HG03469 (cell line): ENCODE measurements around the gene CDH22.

Source experiments
- ATAC-seq: cut with Tn5 transposase; IDR thresholded peaks from one replicate; pipeline ENCODE4 v1.9.1; 2021; ENCODE audit warnings: mild to moderate bottlenecking, moderate library complexity, moderate number of reproducible peaks; ENCODE audit not compliant: unreplicated experiment

The CDH22 gene

DNA sequence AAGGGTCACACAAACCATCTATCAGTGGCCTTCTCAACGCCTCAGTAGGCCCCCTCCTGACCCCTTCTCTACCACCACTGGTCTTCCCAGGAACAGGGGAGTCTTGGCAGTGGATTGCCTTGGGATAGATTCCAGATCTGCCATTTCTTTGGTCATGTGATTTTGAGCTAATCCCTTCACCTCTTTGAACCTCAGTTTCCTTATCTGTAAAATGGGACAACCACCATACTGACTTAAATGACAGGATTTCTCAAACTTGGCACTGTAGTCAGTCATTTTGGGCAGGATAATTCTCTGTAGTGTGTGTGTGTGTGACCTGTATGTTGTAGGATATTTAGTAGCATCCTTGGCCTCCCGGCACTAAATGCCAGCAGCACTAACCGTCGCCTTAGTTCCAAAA lies 89.1 kb downstream of the CDH22 start:
- no peak for ATAC-seq

DNA sequence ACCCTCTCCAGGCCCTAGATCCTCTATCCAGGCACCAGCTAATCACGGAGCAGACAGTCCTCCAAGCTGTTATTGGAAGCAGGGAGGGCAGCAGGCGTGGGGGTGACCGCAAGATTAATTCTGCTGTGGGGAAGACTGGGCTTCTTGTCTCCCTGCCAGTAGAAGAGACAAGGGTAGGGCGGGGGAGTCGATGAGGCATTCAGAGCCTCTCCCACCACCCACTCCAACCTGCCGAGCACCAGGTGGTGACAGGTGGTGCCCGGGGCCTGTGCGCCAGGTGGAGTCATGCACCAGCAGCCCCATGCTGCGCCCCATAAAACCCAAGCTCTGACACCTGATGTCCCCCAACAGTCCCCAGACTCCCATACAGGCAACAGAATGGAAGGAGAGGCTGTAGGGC lies 89.6 kb downstream of the CDH22 start:
- no peak for ATAC-seq

DNA sequence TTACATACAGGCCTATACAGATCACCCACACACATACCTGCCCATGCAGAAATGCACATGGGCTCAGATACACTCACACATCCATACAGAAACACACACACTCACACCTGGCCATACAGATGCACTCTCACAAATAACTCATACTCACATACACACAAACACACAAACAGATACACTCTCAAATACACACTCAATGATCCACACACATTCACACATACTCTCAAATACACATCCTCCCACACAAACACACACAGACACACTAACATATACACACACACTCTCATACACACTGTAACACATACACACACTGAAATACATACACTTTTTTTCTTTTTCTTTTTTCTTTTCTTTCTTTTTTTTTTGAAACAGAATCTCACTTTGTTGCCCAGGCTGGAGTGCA lies 90.7 kb downstream of the CDH22 start:
- no peak for ATAC-seq

DNA sequence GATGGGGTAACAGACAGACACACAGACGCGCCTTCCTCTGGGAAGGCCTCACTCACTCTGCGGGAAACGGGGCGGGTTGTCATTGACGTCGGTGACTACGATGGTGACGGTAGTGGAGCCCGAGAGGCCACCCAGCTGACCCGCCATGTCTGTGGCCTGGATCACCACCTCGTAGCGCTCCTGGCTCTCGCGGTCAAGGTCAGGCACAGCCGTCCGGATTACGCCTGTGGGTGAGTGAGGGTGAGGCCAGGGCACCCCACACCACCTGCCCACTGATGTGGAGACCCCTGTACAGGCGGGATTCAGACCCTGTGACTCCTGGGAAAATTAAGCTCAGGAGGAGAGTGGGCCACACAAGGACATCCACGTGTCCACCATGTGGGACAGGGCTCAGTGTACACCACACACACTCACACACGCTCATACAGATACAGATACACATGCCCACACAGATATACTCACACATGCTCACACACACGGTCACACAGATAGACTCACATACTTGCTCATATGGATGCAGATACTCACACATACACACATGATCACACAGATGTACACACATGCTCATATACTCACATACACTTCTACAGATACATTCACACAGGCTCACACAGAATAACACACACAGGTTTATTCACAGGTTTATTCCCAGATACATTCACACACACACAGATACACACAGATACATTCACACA lies 91.4 kb downstream of the CDH22 start:
- no peak for ATAC-seq

DNA sequence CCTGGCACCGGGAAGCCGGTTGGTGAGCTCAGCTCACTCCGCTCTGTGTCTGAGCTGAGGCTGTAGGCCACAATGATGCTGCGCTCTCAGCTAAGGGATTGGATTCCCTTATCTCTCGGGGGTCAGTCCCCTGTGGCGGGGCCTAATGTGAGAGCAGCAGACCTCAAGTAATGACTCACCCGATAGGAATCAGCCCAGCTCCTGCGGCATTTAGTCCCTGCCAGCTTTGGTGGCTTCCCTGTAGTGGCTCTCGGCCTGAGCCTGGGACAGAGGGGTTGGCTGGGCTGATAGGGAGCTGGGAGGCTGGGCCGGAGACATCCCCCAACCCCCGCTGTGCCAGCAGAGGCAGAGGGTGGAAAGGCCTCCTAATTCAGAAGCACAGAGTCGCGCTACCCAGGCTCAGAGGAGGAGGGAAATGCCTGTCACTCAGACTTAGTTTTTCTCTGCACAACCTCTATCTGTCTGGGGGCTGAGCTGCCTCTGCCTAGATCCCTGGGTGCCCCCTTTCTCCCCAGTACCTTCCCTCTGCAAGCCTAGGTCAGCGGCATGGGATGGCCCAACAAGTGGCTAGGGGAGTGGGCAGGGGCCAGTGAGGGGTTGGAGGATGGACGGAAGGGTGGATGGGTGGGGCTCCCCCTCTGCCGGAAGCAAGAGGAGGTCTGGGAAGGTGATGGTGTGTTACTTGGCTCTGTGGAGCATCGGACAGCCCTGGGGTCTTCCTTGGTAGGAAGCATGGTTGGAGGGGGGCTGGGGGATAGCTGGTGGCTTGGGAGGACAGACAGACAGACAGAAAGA lies 92.2 kb downstream of the CDH22 start:
- ATAC-seq = no peak

DNA sequence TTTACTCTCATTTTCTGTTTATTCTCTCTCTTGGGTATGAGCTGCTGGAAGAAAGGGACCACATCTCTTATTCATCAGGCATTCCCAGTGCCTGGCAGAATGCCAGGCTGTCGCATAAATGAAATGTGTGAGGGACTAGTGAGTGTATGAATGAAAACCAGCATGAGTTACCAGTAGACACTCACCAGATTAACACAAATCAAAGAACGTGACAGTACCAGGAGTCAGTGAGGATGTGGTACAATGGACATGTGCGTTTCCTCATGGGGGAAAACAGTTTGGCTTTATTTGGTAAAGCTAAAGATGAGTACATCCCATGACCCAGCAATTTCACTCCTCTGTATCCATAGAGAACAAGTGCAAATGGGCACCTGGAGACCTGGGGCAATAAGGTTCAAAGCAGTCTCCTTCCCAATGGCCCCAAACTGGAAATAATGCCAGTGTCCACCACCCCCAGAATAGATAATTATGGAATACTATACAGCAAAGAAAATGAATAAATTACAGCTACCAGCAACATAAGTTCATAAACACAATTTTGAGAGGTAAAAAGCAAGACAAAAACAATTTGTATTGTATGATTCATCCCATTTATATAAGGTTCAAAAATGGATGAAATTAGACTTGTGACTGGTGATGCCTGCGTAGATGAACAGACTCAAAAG lies 93.3 kb downstream of the CDH22 start:
- ATAC-seq = no peak

DNA sequence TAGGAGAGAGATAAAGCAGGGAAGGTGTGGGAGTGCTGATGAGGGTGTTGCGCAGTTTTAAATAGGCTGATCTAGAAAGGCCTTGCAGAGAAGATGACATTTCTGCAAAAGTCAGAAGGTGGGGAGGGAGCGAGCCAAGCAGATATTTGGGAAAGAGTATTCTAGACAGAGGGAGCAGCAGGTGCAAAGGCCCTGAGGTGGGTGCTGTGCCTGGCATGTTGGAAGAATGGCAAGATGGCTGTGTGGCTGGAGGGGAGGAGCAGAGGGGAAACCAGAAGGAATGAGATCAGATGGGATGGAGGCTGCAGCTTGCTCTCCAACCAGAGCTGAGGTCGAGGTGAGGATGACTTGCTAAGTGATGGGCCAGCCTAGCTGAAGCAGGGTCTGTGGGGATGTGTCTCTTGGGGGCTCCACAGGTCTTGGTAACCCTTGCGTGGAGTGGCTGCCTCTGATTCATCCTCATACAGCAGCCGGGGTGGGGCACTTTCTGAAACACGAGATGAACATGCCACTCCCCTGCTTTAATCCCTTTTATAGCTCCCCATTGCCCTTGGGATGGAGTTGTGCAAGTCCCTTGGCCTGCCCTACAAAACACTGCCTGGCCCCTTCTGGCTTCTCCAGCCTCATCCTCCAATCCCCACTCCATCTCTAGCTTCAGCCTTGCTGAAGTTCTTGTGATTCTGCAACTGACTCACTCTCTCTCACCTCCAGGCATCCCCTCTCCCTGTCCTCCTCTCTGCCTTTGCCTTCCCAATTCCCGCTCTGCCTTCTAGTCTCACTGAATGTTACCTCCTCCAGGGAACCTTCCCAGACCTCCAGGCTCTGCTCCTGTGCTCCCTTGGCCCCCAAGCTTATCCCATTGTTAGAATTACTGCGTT lies 94.1 kb downstream of the CDH22 start:
- no peak for ATAC-seq

DNA sequence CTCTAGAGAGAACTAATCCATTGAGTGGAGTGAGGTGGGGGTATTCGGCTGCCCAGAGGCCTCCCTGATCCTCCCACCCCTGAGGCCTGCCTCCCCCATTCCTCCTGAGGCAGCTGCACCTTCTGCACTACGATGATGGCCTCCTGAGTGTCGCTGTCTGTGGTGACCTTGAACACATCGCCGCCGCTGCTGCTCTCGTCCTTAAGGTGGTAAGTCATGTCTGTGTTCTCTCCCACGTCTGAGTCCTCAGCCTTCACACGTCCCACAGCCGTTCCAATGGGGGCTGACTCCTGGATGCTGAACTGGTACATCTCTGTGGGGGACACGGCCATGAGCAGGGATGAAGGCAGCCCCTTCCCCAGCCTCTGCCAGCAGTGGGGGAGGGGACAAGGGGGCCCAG lies 95.4 kb downstream of the CDH22 start:
- ATAC-seq = no peak

DNA sequence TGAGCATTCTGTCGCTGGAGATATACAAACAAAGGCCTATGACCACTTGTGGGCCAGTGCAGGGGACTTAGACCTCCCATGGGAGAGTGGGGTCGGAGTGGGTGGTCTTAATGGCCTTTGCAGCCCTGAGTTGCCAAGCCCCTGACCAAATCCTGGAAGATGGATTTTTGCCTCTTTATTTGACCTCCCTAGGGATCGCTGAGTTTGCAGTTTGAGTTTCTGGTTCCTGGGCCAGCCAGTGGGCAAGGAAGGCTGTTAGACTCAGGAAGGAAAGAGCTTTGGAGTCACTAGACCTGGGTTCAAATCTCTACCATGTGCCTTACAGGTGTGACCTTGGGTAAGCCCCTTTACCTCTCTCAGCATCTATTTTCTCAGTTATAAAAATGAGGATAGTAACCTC lies 96.0 kb downstream of the CDH22 start:
- no peak for ATAC-seq

DNA sequence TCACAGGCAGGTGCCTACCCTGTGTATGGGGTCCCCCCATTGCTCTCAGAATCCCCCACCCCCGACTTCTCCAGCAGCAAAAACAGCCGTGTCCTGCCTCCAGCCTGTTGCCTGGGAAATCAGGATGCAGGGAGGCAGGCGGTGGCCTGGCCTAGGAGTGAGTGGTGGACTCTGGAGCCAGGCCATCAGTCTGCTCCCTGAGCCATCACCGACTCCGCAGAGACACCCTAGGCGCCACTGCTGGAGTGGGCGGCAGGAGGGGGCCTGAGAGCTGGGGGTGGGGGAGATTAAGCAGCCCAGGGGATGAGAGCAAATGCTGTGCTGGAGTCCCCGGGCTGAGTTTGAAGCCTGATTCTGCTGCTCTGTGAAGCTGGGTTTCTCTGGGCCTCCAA lies 97.0 kb downstream of the CDH22 start:
- ATAC-seq = no peak

DNA sequence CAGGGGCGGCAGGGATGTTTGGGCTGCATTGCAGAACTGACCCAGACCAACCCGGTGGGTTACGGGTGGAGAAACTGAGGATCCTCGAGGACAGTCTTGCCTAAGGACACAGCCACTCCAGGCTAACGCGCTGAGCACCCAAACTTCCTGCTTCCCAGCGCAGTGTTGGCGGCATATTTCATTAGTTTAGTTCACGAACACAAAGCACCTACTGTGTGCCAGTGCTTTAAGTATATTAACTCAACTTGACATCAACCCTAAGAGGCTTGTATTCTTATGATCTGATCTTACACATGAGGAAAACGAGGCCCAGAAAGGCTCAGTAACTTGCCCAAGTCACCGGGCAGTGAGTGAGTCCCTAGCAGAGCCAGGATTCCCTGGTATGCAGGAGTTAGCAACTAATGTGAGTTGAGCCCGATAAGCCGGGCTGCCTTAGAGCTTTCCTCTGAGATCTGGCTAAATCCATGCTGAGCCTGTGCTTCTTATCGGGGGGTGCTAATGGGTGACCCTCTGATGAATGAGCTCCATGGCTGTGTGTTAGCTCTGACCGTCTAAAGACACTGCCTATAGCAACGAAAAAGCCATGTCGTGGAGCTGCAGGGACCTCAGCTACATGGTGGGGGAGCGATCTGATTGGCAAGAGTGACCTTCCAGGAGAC lies 97.5 kb downstream of the CDH22 start:
- no peak for ATAC-seq

DNA sequence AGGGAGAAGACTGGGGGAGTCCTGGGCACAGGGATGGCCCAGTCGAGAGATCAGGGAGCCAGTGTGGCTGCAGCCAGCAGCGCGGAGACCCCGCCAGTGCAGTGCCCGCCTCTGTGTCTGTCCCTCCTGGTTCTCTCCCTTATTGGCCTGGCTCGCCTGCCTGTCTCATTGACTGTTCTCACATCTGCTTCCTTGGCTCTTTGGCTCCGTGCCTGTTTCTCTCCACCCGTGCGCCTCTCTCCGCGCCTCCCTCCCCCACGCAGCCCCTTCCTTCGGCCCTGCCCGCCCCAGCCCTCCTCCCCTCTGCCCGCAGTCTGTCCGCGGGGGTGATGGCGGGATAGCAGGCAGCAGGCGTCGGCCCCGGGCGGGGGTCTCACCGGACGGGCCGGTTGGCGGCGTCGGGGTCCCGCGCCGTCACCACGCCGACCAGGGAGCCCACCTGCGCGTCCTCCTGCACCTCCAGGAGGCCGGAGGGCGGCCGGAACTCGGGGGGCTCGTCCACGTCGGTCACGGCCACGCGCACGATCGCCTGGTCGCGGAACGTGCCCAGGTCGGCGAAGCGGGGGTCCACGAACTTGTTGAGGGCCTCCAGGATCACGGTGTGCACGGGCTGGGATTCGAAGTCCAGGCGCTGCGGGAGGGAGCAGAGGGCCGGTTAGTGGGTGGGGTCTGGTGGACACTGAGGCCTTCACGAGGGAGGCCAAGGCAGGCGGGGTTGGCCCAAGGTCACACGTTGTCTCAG lies 98.2 kb downstream of the CDH22 start:
- ATAC-seq = no peak

DNA sequence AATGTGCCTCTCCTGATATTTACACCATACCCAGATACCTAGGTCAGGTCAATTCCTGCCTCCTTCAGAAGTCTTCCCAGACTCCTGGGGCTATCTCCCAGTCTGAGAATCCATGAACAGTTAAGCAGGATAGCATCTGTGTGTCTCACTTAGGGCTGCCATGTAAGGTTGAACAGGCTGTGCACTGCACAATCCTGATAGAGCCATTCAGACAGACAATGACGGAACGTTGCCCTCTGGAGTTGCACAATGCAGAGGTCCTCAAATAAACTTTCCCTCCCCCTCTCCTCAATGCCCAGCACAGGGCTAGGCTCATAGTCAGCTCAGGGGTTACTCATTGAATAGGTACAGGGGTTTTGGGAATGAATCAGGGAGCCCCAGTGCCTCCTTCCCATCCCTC lies 100.5 kb downstream of the CDH22 start:
- ATAC-seq = no peak

DNA sequence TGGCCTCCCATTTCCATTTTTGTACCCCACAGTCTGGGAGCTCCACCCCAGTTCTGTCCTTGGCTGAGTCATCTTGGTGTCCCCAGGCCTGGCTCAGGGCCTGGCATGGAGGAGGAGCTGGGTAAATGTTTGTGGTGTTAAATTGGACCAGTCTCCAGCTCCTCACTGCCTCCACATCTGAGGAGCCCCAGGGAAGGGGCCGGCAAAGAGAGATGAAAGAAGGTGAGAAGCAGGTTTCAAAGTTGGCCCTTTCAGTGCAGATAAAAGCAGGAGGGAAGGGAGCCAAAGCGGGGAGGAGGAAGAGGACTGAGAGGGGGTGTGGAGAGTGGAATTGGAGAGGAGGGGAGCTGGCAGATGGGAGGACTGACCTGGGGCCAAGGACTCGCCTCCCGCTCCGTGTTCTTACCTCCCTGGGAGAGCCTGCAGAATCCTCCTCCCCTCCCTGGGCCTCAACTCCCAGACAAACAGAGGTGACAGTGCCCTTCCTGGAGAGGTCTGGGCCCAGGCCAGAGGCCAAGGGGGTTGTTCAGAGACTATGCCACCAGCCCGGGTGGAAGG lies 101.2 kb downstream of the CDH22 start:
- ATAC-seq = no peak

DNA sequence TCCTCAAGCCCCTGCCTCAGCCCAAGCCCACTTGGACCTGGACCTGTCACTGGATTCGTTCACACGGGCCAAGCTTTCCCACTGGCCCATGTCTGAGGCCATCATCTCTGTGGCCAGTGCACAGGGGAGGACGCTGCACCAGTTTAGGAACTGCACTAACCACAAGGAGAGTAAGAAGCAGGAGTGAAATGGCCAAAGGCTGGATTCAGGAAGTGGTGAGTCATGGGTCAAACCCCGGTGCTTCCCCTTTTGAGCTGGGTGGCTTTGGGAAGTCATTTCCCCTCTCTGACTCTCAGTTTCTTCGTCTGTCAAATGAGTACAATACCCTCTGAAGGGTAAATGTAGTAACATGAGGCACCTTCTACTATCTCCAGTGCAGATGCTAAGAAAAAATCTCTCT lies 102.3 kb downstream of the CDH22 start:
- no peak for ATAC-seq

DNA sequence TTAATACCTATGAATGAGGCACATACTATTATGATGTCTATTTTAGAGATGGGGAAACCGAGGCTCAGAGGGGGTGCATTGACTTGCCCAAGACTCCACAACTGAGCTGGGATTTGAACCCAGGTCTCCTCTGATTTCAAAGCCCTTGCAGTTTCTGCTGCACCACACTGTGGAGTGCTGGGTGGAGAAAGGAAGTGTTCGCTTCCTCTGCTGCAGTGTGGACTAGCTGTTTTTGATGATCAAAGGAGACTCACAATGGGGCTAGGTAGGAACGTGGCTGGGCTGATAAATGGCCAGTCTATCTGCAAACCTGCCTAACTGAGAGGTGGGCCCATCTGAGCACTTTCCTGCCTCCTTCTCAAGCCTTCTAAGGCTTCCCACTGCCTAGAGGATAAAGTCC lies 102.9 kb downstream of the CDH22 start:
- ATAC-seq = no peak

DNA sequence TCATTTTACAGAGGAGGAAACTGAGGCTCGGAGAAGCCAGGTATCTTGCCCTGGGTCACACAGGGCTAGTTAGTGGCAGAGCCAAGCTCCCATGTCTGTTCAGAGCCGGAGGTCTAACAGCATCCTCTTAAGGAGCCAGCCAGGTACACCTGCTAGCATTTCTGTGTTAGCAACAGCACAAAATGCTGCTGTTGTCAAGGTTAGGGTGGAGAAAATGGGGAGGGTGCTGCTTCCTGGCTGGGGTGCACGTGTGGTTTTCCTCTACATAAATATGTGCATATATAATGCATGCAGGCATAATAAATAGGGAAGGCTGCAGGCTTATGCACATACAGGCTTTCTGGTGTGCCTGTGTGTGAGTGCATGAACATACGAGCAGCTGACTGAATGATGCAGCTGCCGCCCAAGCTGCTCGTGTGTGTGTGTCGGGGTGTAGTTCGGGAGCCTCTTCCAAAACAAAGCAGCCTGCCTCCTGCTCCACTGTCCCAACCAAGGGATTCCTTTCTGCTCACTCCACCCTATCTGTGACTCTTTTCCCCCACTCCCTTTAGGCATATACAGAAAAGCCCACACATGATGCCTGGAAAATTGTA lies 103.6 kb downstream of the CDH22 start:
- no peak for ATAC-seq

DNA sequence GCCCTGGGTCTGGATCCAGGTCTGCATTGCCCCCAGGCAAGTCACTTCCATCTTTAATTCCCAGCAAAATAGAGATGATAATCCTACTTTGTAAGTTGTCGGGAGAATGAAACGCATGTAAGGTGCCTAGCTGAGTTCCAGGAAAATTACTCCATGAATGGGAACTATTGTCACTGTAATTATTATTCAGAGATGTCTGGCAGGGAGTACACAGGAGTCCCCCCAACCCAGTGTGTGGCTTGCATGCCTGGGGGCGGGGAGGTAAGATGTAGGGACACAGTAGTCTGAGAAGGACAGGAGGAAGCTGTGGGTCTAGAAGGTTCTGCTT lies 104.8 kb downstream of the CDH22 start:
- no peak for ATAC-seq

DNA sequence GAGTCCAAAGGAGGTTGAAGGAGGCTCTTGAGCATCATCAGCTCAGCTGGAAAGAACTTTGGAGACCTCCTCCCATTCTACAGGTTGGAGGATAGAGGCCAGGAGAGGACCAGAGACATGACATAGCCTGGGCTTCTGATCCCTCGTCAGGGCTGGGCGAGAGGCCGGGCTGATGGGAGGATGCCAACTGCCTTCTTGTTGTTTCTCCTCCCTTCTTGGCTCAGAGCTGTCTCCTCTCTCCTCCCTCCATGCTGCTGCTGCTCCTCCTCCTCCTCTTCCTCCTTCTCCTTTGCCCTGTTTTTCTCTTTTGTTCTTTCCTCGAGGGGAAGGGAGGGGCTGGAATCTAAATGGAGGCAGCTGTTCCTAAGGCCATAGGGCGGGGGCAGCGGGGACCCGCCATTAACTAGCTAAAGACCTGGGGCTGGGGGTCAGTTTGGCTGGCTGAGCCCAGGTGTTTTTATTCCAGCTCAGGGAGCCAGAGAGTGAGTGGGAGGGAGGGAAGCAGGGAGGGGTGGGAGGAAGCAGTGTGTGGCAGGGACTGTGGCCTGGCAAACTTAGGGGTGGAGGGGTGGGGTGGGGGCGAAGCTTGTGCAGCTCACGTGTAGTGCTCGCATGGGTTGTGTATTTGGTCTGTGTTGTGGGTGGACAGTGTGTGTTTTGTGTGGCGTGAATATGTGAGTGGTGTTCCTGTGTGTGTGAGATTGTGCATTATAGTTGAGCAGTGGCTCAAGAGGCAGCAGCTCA lies 105.4 kb downstream of the CDH22 start:
- ATAC-seq = no peak
